ENCODE measurements around the gene NOP14. TPM values are rescaled to one million over a fixed set of nuclear protein-coding genes. Genes with fewer than 3 reads are reported as not detected.

NOP14 gene
- total RNA-seq, 2 experiments from 2014 or later, result 31.7 to 66.2 TPM

GRCh38 chr4:2937986-2938385 is 25.2 kb downstream of the NOP14 start:
- H3K79me2 ChIP-seq (ENCODE audit: insufficient read depth, low read depth, low read length), result no peaks in the 10 kb centered on the region
- intact Hi-C loops (cut with micrococcal nuclease; ENCODE audit: unreplicated experiment), result loop anchor here (10.0 kb wide), 1 partner anchor 473 kb away; the partner anchor contains the start of gene RNF4
- no peak for DNase-seq (ENCODE audit: low spot score)
- ChIA-PET POLR2A (interaction anchor here (1.4 kb wide), 1 partner anchor 242 kb away, joined by 3 read pairs; no protein-coding TSS in a partner anchor), CTCF (ENCODE audit: unreplicated experiment) (no interaction called here)
- H3K4me1 ChIP-seq (ENCODE audit: insufficient read depth, low read length, poor library complexity, severe bottlenecking), result peaks cover 36% of the 10 kb centered on the region
- TF ChIP-seq CTCF (conservative IDR thresholded peaks at IDR 0.05; ENCODE audit: low read length) (no peak), EZH2phosphoT487 (IDR thresholded peaks at IDR 0.05; ENCODE audit: borderline replicate concordance, low read depth, low read length) (no peak)
- H3K4me2 ChIP-seq (ENCODE audit: low read length), result no peak overlapping the region; the same call in 1 of the 2 replicates
- H2AFZ ChIP-seq (ENCODE audit: low read length), result no peak overlapping the region
- peaks cover 69% of the 10 kb centered on the region for H3K36me3 ChIP-seq (ENCODE audit: insufficient read depth, low read length)
- no peaks in the 10 kb centered on the region for H3K9me3 ChIP-seq (ENCODE audit: low read length)
- no TSS peak for BruUV-seq (replicated peaks)
- no peaks in the 10 kb centered on the region for H3K9me2 ChIP-seq (ENCODE audit: insufficient read depth, low read length)
- no peaks in the 10 kb centered on the region for H4K20me1 ChIP-seq (ENCODE audit: insufficient read depth, low read length)
- no peak overlapping the region for H3K27ac ChIP-seq (ENCODE audit: low read depth, low read length, poor library complexity, severe bottlenecking)
- H3K4me3 ChIP-seq (ENCODE audit: low read depth, low read length, poor library complexity, severe bottlenecking), result no peak overlapping the region

GRCh38 chr4:2937146-2937857 is 25.9 kb downstream of the NOP14 start:
- no peaks in the 10 kb centered on the region for H4K20me1 ChIP-seq (ENCODE audit: insufficient read depth, low read length)
- intact Hi-C loops (cut with micrococcal nuclease; ENCODE audit: unreplicated experiment), result loop anchor here (10.0 kb wide), 1 partner anchor 473 kb away; the partner anchor contains the start of gene RNF4
- H3K4me1 ChIP-seq (ENCODE audit: insufficient read depth, low read length, poor library complexity, severe bottlenecking), result peaks cover 42% of the 10 kb centered on the region
- BruUV-seq (replicated peaks), result no TSS peak
- no peaks in the 10 kb centered on the region for H3K9me3 ChIP-seq (ENCODE audit: low read length)
- ChIA-PET POLR2A (interaction anchor here (1.4 kb wide), 1 partner anchor 241 kb away, joined by 3 read pairs; no protein-coding TSS in a partner anchor), CTCF (ENCODE audit: unreplicated experiment) (no interaction called here)
- no peak overlapping the region for H3K4me3 ChIP-seq (ENCODE audit: low read depth, low read length, poor library complexity, severe bottlenecking)
- H2AFZ ChIP-seq (ENCODE audit: low read length), result no peak overlapping the region
- no peaks in the 10 kb centered on the region for H3K79me2 ChIP-seq (ENCODE audit: insufficient read depth, low read depth, low read length)
- no peak for TF ChIP-seq CTCF (conservative IDR thresholded peaks at IDR 0.05; ENCODE audit: low read length)
- no peak for TF ChIP-seq EZH2phosphoT487 (IDR thresholded peaks at IDR 0.05; ENCODE audit: borderline replicate concordance, low read depth, low read length)
- H3K9me2 ChIP-seq (ENCODE audit: insufficient read depth, low read length), result no peaks in the 10 kb centered on the region
- DNase-seq (ENCODE audit: low spot score), result no peak
- H3K4me2 ChIP-seq (ENCODE audit: low read length), result no peak overlapping the region; the same call in 1 of the 2 replicates
- peak overlapping the region; percentile 53 for H3K27ac ChIP-seq (ENCODE audit: low read depth, low read length, poor library complexity, severe bottlenecking)
- H3K36me3 ChIP-seq (ENCODE audit: insufficient read depth, low read length), result peaks cover 62% of the 10 kb centered on the region

- peak overlapping the region; percentile 88 for H3K4me2 ChIP-seq (ENCODE audit: low read length)
- peaks cover 48% of the 10 kb centered on the region for H3K4me1 ChIP-seq (ENCODE audit: insufficient read depth, low read length, poor library complexity, severe bottlenecking)
- CTCF ChIA-PET (ENCODE audit: unreplicated experiment), result no interaction called here
- no TSS peak for BruUV-seq (replicated peaks)
- H2AFZ ChIP-seq (ENCODE audit: low read length), result no peak overlapping the region
- no peaks in the 10 kb centered on the region for H4K20me1 ChIP-seq (ENCODE audit: insufficient read depth, low read length)
- peak; percentile 27 for DNase-seq (ENCODE audit: low spot score)
- H3K27ac ChIP-seq (ENCODE audit: low read depth, low read length, poor library complexity, severe bottlenecking), result peak overlapping the region; percentile 53
- H3K9me2 ChIP-seq (ENCODE audit: insufficient read depth, low read length), result no peaks in the 10 kb centered on the region
- peak overlapping the region; percentile 98 for H3K4me3 ChIP-seq (ENCODE audit: low read depth, low read length, poor library complexity, severe bottlenecking)
- H3K36me3 ChIP-seq (ENCODE audit: insufficient read depth, low read length), result peaks cover 57% of the 10 kb centered on the region
- TF ChIP-seq EZH2phosphoT487 (IDR thresholded peaks at IDR 0.05; ENCODE audit: borderline replicate concordance, low read depth, low read length) (no peak), CTCF (conservative IDR thresholded peaks at IDR 0.05; ENCODE audit: low read length) (no peak)
- POLR2A ChIA-PET, result interaction anchor here (0.5 to 1.4 kb wide), 3 partner anchors 74 to 241 kb away, joined by 3 read pairs; no protein-coding TSS in a partner anchor
- intact Hi-C loops (cut with micrococcal nuclease; ENCODE audit: unreplicated experiment), result loop anchor here (10.0 kb wide), 1 partner anchor 472 kb away; the partner anchor contains the start of gene RNF4
- H3K79me2 ChIP-seq (ENCODE audit: insufficient read depth, low read depth, low read length), result no peaks in the 10 kb centered on the region
- no peaks in the 10 kb centered on the region for H3K9me3 ChIP-seq (ENCODE audit: low read length)
Observed at GRCh38 chr4:2936773-2937145, 26.4 kb downstream of the NOP14 start.

Measured in OCI-LY7 (cell line).